ENCODE measurements around the gene MDM4.
"Not testable (repeated sequence)": the region's sequence is repeated elsewhere in the genome, so short reads cannot be mapped to it uniquely, and the experiment has no call there.

MDM4 gene

DNA sequence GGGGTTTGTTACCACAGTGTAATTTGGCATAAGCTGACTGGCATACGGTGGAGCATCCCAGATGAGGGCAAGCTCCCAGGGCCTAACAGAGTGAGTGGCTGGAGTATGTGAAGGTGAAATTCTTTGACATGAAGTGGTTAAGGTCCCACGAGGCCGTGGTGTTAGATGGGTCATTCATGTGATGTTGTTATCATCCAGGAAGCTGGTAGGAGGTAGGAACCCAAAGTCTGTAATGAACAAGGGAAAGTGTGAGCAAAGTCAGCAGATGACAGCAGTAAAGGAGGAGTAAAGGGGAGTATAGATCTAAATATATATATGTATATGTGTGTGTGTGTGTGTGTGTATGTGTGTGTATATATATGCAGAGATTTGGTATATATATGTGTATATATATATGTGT is 47.6 kb downstream of the MDM4 start:
- no peak for DNase-seq

DNA sequence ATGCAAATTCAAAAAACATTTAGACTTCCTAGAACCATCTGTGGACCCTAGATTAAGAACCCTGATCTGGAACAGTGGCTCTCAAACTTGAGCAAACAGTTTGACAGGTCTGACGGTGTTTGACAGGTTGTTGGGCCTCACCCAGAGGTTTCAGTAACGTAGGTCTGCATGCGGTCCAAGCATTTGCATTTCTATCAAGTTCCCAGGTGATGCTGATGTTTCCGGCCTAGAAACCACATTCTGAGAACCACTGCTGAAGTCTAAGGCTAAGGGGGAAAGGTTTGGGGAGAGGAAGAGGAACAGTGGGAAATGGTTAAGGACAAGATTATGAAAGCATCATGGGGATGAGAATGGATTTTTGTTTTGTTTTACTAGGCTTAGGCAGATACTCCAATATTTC is 48.6 kb downstream of the MDM4 start:
- peak in 1 of 2 experiments; percentile 17 for DNase-seq

DNA sequence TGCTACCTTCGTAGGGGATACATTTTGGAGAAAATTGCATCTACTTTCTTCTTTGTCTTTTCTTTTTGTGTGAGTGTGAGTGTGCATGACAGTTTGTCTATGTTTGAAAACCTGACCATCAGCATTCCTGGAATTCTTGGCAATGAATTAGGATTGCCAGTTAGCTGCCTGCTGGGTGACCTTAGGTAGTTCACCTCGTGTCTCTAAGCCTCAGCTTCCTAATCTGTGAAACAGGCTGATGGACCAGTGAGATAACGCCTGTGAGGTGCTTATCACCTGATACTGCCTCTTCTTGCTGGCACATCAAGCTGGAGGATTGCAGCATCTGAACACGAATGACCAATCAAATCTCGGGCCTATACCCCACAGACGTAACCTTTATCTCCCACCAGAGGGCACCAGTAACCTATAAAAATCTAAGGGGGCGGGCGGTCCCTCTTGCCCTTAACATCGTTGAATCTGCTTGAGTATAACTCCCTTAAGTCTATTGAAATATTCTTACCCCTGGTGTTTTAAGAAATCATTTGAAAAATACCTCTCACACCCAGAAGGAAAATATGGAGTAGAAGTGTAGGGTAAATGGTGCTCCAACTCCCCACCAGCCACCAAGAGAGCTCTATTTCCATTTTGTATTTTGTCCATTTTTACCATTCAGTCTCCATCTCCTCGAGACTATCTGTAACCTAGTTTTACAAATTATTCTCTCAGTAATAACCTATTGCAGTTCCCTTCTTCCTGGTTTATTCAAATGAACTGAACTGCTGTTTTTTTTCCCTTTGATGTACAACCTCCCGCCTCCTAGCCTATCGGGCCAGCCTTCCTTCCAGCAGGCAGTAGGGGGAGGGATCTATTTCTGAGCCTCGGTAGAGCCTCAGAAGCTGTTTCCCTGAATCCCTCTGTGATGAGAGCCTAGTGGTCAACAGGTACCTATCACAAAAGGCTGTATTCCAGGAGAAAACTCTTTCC is 49.7 kb downstream of the MDM4 start:
- DNase-seq: peak; percentile 88 to 90

DNA sequence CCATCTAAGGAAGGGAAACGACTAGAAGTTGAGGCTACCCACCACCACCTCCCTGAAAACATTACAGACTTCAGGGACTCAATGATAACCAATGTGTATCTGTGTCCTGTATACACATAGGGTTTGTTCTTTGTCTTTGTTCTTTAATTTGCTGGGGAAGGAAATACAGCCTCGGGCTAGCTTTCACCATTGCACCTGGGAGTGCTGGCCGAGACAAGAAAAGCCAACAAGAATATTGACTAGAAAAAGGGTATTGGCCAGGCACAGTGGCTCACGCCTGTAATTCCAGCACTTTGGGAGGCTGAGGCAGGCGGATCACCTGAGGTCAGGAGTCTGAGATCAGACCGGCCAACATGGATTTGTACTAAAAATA is 50.4 kb downstream of the MDM4 start:
- no peak for DNase-seq

DNA sequence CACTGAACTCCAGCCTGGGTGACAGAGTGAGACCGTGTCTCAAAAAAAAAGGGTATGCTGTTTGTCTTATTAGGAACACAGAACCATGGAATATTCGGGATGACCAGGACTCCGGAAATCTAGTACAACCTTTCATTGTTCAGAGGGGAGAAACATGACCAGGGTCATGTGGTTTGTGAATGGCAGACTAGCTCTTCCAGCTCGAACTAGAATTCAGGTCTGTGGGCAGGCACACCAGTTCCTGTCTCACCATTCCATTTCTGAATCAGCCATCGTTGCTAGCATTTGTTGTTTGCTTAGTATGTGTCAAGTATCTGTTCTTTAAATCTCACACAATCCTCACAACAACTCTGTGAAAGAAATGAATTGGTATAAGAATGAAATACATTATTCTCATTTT is 50.9 kb downstream of the MDM4 start:
- peak in 1 of 2 experiments; percentile 27 for DNase-seq

DNA sequence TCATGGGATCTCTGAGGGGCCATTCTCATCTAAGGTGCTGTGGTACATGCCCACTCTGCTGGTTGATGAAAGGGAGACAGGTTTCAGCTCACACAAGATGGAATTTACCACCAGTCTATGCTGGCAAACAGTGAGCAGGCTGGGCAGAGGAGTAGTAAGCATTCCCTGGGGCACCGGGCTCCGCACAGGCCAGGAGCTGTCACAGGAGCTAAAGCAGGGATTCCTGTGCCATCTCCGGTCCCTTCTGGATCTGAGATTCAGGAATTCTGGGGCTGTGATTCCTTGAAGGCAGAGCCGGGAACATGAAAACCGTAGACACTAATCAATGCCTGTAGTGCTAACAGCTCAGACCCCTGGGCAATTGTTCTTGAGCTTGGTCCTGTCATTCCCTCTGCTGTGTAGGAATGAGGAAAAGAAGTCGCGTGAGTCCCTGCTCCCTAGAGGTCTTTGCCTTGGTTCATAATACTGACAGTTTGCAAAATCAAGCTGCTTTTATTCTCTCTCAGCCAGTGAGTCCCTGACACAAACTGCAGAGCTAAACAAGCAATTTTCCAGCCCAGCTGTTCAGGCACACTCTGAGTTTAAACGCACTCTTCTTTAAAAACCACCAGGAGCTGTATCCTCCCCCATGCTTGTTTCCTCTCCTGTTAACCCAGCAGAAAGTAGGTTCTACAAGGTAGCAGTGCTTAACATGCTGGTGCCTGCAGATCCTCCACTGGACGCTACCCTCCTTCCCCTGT is 52.5 kb downstream of the MDM4 start:
- peak in 1 of 2 experiments; percentile 20 for DNase-seq

DNA sequence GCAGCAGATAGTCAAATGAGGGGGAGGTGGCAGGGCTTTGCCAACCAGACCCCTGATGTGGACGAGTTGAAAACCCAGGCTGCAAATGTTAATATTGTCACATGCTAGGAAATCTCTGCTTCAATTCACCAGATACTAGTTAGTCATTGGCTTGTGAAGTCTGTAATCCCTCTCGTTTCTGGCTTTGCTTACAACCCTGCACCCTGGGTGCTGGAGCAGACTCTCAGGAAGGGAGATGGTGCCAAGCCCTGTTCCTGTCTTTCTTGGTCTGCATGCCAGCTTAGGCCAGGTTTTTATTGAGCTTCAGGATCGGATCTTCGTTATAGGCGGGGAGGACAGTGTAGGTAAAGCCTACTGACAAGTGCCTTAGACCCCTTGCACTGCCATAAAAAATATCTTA is 53.3 kb downstream of the MDM4 start:
- DNase-seq: peak in 1 of 2 experiments; percentile 20

DNA sequence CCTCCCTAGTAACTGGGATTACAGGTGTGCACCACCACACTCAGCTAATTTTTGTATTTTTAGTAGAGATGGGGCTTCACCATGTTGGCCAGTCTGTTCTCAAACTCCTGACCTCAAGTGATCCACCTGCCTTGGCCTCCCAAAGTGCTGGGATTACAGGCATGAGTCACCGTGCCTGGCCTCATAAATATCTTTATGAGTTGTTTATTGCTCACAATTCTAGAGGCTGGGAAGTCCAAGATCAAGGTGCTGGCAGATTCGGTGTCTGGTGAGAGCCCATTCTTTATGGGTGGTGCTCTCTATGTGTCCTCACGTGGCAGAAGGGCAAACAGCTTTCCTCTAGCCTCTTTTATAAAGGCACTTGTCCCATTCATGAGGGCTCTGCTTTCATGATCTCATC is 53.8 kb downstream of the MDM4 start:
- DNase-seq: not testable (repeated sequence)

DNA sequence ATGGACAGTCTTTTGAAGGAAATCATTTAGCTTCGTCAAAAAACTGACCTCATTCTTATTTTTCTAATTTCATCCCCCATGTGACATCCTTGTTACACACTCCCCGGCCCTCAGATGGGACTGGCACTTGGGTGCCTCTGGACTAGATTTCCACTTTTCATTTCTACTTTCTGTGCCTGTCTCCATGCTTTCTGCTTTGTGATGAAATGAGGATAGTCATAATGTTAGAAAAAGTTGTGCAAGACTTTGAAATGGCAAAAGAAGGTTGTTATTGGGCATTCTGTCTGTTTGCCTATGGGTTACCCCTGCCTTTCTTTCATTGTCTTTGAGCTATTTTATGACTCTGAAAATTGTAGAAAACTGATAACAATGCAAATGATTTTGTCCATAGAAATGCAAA is 54.9 kb downstream of the MDM4 start:
- no peak for DNase-seq

DNA sequence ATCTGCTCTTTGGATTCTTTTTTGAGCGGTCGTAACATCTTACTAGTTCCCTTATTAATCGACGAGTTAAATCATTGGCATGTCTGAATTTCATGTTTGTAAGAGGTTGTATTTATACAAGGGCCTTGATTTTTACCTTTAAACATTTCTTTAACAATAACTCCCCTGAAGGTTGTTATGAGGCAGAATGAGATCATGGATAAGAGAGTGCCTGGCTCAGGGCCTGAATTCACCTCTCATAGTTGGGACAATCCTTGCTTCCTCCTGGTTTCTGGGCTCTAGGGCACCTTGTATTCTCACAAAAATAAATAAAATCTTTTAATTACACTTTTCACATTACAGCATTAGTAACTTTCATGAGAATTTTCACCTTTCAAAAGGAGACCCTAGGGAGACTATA is 55.4 kb downstream of the MDM4 start:
- DNase-seq: no peak

DNA sequence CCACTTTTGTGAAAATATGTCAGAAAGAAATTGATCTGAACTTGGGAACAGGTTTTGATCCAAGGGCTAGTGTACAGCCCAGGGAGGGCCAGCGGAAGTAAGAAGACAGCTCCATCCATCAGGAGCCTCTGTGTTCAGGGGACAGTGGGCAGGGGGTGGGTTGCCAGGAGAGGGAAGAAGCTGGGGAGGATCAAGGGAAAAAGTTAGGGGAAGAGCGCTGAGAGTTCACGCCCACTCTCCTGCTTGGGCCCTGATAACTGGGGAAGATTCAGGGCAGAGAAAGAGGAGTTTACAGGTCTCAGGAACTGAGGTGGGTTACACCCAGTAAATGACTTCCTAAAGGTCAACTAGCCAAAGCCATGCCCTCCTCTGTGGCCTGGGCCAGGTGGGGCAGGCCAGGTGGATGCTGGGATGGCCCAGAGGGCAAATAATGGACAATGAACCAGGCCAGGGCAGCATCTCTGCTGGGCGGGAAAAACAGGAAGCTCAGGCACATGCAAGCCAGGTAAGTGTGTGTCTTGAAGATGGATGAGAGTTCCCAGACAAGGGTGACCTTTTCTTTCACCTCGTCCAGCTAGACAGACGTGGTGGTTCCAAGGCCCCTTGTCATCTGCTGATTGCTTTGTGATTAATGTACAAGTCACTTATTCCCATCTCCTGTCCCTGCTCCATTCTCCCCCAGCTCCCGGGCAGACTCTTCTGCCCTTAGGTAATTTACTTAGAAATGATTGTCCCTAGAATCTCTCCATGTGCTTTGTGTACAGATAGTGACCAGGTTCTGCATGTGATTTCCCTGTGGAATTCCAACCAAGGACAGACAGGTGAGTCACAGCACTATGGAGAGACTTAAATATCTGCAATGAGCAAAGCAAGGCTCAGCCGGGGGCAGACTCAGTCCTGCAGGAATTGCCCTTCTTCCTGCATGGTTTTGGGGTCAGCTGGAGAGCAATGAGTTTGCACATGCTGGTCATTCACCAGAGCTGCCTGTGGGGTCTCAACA is 57.0 kb downstream of the MDM4 start:
- DNase-seq: peak; percentile 26 to 63

DNA sequence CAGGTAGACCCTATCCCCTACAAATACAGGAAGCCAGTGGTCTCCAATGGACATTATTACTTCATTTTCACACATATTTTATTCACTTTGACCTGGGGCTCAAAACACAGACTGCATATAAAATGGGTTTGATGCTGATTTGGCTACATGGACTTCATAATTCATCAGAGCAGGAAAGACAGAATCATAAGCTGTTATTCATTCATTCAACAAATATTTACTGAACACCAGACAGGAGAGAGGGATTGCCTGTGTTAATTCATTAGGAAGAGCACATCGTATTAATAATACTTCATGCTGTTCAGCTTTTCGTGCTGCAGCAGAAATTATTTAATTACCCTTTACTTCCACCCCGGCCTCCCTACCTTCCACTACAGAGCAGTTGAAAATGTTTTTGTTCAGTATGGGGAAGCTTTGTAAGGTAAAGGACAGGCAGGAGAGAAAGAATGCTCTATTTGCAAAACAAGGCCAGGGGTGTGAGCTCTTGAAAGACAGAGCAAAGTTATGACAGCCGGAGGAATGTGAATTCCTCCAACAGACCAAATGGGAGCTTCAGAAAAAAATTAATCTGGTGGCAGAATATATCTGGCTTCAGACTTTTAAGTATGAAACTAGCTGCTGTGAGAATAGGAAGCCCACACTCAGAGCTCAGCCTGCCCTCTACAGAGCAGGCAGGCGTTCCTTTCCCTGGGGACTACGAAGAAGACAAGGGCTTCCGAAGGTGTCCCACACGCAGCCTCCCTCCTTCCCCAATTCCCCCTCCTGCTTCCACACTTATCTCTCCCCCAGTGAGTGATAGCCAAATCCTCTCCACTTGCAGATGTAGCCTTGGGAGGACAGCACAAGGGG is 58.0 kb downstream of the MDM4 start:
- peak in 1 of 2 experiments; percentile 63 for DNase-seq

DNA sequence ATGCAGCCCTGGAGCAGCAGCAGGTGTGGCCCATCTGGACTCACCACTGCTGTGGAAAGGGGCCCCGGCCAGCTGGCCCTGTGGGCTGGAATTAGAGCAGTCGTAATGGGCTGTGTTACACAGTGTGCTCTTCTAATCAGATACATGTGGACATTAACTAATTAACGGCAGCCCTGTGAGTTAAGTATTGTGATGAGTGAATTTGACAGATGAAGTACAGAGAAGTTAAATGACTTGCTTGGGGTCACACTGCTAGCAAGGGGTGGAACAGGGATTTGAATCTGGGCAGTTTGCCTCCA is 58.6 kb downstream of the MDM4 start:
- peak in 1 of 2 experiments; percentile 63 for DNase-seq

DNA sequence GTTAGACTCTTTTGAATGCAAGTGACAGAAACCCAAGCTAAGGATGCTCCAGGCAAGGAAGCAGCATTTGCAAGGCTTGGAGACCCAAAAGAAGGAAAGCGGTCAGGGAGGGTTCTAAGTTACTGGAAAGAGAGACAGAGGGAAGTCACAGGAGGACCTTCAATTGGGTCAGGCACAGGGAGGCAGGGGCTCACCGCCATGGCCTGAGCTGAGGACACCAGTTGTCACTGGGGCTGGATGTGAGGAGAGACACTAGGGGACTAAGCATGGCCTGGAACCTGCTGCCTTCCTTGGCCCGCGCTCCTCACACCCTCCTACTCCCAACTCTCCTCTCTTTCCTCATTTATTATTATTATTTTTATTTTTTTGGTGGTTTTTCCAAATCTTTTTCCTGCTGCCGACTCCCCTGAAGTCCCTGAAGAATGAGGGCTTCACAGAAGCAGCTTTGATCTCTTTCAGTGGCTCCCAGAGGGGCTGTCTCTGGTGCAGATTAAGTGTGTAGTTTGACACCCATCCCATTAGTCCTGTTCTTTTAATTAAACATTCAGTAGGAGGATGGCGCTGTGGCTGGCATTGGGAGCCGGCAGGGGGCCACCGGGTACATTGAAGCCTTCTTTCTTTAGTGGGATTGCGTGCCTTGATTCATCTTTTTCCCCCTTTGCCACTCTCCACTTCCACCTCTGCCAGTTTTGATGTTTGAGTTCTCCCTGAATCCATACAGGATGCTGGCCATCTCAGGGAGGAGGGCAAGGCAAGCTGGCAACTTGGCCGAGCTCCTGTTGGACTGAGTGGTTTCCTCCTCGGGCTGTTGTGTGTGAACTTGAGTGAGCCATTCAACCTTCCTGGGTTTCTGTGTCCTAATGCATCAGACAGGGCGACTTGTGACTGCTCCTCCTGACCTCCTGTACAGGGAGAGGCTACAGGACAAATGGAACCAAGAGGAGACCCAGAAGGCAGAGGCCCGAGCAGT is 59.3 kb downstream of the MDM4 start:
- no peak for DNase-seq

DNA sequence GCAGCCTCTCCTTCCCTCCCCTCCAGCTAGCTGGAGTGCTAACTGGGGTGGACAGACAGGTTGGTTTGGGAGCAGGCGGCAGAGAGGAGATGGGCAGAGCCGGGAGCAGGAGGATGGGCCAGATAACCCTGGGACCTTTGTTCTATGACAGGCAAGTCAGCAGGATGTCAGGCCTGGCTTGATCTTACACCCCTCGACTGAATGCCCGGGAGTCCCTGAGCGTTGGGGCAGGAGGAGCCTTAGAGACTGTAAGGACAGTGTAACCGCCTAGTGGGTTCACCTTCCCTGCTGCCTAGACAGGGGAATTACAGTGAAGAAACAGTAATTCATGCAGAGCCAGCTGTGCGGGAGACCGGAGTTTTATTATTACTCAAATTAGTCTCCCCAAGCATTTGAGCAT is 60.2 kb downstream of the MDM4 start:
- peak in 1 of 2 experiments; percentile 27 for DNase-seq

DNA sequence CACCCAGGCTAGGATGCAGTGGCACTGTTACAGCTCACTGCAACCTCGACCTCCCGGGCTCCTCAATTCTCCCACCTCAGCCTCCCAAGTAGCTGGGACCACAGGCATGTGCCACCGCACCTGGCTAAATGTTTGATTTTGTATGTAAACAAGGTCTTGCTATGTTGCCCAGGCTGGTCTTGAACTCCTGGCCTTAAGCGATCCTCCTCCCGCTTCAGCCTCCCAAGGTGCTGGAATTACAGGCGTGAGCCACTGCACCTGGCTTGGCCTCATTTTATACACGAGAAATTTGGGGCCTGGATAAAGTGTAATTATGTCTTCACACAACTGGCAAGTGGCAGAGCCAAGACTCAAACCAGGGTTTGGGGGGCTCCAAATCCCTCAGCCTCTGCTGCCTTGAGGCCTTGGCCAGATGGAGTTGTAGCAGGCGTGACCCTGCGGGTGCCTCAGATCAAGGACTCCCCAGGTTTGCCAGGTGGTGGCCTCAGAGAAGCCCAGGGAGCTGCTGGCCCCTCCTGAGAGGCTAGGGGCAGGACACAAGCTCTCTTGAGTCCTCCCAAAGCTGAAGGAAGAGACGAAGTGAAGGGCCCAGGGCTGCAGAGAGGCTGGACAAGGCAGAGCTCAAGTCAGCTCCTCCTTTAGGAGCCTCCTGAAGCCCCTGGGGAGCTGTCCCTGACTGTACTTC is 61.7 kb downstream of the MDM4 start:
- peak in 1 of 2 experiments; percentile 29 for DNase-seq

DNA sequence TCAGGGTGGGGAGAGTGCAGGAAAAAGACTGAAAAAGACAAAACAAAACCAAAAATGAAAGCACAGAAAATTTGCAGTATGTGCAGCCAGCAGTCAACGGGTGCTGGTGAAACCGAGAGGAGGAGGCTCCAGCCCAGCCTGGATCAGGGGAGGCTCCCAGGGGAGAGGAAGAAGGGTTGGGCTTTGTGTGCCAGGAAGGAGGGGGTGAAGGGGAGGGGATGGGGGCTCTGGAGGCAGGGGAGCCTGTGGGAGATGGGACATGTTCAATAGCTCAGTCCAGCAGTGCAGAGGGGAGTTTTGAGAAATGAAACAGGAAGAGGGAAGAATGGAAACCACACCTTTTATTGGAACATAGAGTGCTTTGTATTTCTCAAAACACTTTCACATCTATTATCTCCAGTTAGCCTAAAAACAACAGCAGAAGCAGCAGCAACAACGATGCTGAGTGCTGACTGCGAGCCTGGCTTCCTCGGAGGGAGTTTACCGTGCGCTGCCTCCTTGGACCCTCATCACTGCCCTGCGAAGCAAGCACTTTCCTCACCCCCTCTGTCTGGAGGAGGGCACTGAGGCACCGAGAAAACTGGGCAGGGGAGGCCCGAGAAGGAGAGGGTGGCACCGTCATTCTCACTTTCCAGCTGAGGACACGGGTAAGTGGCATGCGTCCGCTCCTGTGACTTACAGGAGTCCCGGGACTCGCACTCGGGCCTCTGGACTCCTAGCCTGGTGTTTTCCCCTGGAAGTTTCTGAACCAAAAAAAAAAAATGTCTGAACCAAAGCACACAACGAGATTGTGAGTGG is 62.9 kb downstream of the MDM4 start:
- DNase-seq: peak; percentile 52 to 81

DNA sequence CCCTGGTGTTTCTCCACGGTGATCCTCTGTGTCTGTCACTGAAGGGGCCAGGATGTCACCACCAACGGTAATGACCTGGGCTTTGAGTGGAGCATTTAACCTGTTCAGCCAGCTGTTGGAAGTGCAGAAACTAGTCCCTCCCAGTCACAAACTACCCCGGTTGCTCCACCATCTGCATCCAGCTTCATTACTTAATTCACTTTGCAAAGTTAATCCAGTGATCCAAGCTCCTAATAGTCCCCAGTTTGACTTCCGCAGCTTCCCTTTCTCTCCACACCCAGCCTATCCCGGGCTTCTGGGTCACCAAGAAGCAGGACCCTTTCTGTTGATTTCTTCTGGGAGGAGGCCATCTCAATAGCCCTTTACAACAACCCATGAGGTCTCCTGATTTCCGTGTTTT is 63.5 kb downstream of the MDM4 start:
- no peak for DNase-seq

DNA sequence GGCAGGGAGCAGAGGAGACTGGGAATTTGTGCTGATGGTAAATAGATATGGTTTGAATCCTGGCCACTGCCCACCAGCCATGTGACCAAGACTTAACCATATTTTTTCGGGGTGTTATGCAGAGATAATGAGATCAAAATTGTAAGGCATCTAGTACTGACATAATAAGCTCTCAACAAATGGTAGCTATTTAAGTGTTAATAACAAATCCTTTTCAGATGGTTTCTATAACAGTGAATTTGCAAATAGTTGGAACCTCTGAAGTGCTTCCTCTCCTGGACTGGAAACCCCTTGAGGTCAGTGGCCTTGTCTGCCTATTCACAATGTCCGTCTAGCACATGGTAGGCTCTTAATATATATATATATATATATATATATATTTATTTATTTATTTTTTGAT is 64.7 kb downstream of the MDM4 start:
- DNase-seq: no peak

All from NCI-H526 (cell line).